ENCODE measurements around the gene MVK.

GRCh38 chr12:109575683-109576082 lies 2.1 kb downstream of the MVK start:
- TF ChIP-seq CTCF (IDR thresholded peaks at IDR 0.05; ENCODE audit: insufficient read depth, low read depth, low read length) (no peak), EZH2 (IDR thresholded peaks at IDR 0.05; ENCODE audit: insufficient read depth, low read length) (no peak)

Measured in astrocyte (in vitro differentiated cells and primary cell).